Body of pancreas (tissue), 4 donors: ENCODE results near the gene PCDHGB7.
"Not testable (repeated sequence)": the region's sequence is repeated elsewhere in the genome, so short reads cannot be mapped to it uniquely, and the experiment has no call there.

ENCODE experiments used
- POLR2A ChIP-seq, 3 donors: fragments of 450-650 bp; IDR thresholded peaks; one replicate each; pipeline ENCODE4 v1.6.1; 2016; ENCODE audit warnings: antibody characterized with exemption in 3 of 3, mild to moderate bottlenecking in 2 of 3
- TF ChIP-seq, protein P1 (sequence below), 7 experiments: fragments of 450-650 bp in 4 of 7; fragments of 200-600 bp in 3 of 7; sonication (generic) in 3 of 7; IDR thresholded peaks; one replicate each; pipeline ENCODE4 v1.5.1; 2016 to 2019; ENCODE audit warnings: antibody characterized with exemption in 7 of 7

DNA sequence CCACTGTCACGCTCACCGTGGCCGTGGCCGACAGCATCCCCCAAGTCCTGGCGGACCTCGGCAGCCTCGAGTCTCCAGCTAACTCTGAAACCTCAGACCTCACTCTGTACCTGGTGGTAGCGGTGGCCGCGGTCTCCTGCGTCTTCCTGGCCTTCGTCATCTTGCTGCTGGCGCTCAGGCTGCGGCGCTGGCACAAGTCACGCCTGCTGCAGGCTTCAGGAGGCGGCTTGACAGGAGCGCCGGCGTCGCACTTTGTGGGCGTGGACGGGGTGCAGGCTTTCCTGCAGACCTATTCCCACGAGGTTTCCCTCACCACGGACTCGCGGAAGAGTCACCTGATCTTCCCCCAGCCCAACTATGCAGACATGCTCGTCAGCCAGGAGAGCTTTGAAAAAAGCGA, 15.2 kb downstream of the PCDHGB7 start:
- TF ChIP-seq, protein P1, sequence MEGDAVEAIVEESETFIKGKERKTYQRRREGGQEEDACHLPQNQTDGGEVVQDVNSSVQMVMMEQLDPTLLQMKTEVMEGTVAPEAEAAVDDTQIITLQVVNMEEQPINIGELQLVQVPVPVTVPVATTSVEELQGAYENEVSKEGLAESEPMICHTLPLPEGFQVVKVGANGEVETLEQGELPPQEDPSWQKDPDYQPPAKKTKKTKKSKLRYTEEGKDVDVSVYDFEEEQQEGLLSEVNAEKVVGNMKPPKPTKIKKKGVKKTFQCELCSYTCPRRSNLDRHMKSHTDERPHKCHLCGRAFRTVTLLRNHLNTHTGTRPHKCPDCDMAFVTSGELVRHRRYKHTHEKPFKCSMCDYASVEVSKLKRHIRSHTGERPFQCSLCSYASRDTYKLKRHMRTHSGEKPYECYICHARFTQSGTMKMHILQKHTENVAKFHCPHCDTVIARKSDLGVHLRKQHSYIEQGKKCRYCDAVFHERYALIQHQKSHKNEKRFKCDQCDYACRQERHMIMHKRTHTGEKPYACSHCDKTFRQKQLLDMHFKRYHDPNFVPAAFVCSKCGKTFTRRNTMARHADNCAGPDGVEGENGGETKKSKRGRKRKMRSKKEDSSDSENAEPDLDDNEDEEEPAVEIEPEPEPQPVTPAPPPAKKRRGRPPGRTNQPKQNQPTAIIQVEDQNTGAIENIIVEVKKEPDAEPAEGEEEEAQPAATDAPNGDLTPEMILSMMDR (IDR thresholded peaks at IDR 0.05): not testable (repeated sequence)
- TF ChIP-seq POLR2A (IDR thresholded peaks at IDR 0.05): not testable (repeated sequence)
